Right lung (tissue), 10 donors: ENCODE measurements around the gene MED28. TPM values are rescaled to one million over a fixed set of nuclear protein-coding genes. Genes with fewer than 3 reads are reported as not detected.
"Not testable (repeated sequence)": the region's sequence is repeated elsewhere in the genome, so short reads cannot be mapped to it uniquely, and the experiment has no call there.

Source experiments
- DNase-seq, 2 donors: peaks; one replicate each; pipeline ENCODE4 v3.0.0-alpha.2; 2013
- long read RNA-seq, 8 donors: transcript quantifications; one replicate each; lab custom pipeline, GENCODE V29; 2026
- polyA plus RNA-seq, 5 donors: library from polyadenylated mRNA; unstranded; fragments of 120-200 nt; gene quantifications; one replicate each; pipeline versions ENCODE4 v1.2.1 to v1.2.3, GENCODE V29; 2013; ENCODE audit warnings: inconsistent platforms in 1 of 5, low replicate concordance in 1 of 5; ENCODE audit not compliant: insufficient read length in 5 of 5, insufficient read depth in 1 of 5

The MED28 gene, protein sequence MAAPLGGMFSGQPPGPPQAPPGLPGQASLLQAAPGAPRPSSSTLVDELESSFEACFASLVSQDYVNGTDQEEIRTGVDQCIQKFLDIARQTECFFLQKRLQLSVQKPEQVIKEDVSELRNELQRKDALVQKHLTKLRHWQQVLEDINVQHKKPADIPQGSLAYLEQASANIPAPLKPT
- 10 to 100 TPM; 56.8 to 82.7 (median 69.3) TPM for polyA plus RNA-seq
- long read RNA-seq, donor 1, full-length matches to known transcripts: 58 of 58 reads
- long read RNA-seq, donor 1, partial matches to known transcripts: 0 of 58 reads
- long read RNA-seq, donor 1, other reads (novel, unspliced or antisense): 0 of 58 reads
- long read RNA-seq, donor 2, full-length matches to known transcripts: 33 of 33 reads
- long read RNA-seq, donor 2, partial matches to known transcripts: 0 of 33 reads
- long read RNA-seq, donor 2, other reads (novel, unspliced or antisense): 0 of 33 reads
- long read RNA-seq, donor 3, full-length matches to known transcripts: 42 of 42 reads
- long read RNA-seq, donor 3, partial matches to known transcripts: 0 of 42 reads
- long read RNA-seq, donor 3, other reads (novel, unspliced or antisense): 0 of 42 reads
- long read RNA-seq, donor 4, full-length matches to known transcripts: 31 of 31 reads
- long read RNA-seq, donor 4, partial matches to known transcripts: 0 of 31 reads
- long read RNA-seq, donor 4, other reads (novel, unspliced or antisense): 0 of 31 reads
- long read RNA-seq, donor 5, full-length matches to known transcripts: 57 of 73 reads
- long read RNA-seq, donor 5, partial matches to known transcripts: 16 of 73 reads
- long read RNA-seq, donor 5, other reads (novel, unspliced or antisense): 0 of 73 reads
- long read RNA-seq, donor 6, full-length matches to known transcripts: 71 of 71 reads
- long read RNA-seq, donor 6, partial matches to known transcripts: 0 of 71 reads
- long read RNA-seq, donor 6, other reads (novel, unspliced or antisense): 0 of 71 reads
- long read RNA-seq, donor 7, full-length matches to known transcripts: 44 of 44 reads
- long read RNA-seq, donor 7, partial matches to known transcripts: 0 of 44 reads
- long read RNA-seq, donor 7, other reads (novel, unspliced or antisense): 0 of 44 reads
- long read RNA-seq, donor 8, full-length matches to known transcripts: 12 of 12 reads
- long read RNA-seq, donor 8, partial matches to known transcripts: 0 of 12 reads
- long read RNA-seq, donor 8, other reads (novel, unspliced or antisense): 0 of 12 reads

DNA sequence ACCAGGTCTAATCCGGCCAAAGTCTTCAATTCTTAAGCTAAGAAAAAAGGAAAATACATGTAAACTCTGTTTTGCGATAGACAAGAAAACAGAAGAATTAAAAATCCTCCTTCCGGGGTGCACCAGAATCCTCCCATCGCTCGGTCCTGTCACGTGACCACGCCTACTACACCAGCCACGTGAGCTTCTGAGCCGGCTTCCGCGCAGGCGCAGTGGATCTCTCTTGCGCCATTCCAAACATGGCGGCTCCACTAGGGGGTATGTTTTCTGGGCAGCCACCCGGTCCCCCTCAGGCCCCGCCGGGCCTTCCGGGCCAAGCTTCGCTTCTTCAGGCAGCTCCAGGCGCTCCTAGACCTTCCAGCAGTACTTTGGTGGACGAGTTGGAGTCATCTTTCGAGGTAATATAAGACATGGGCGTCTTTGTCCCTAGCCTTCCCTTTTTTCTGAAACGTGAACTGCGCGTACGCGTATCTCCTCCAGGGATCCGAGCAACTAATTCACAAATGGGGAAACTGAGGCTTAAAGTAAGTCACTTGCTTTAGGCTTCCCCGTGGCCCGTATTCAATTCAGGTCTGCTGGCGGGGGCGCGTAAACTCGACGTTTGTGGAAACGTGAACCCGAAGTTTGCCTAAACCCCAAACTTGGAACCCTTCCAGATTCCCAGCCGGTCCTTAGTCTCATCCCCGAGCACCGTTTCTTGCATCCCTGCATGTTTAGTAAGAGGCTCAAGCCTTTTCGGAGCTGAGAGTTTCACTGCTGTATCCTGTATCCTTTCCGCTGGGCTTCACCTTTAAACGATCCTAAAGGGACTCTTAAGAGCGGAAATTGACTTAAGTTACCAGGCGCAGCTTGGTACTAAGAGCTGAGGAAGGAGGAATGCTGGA lies at the start of gene MED28:
Gene MED28 (plus strand): TSS at position 226 of the 884 bp plus-strand sequence. CDS start 14 bp downstream, at position 240.
- peak; percentile 92 to 95 for DNase-seq

DNA sequence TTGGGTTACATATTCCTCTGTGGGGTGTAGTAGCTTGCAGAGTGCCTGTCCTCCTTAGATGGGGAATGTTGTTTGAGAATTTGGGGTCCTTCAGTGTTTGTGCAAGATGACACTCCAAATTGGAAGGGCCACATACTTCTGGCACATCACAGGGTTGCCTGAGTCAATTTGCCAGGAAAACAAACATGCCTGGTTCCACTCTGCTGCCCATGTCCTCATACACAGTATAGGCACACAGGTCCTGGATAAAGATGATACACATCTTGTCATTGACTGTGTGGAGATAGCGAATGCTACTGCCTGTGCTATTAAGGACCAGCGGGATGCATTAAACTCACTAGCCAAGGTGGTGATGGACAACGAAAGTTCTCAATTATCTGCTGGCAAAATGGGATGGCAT lies 48.6 kb upstream of the MED28 start:
- no peak for DNase-seq

DNA sequence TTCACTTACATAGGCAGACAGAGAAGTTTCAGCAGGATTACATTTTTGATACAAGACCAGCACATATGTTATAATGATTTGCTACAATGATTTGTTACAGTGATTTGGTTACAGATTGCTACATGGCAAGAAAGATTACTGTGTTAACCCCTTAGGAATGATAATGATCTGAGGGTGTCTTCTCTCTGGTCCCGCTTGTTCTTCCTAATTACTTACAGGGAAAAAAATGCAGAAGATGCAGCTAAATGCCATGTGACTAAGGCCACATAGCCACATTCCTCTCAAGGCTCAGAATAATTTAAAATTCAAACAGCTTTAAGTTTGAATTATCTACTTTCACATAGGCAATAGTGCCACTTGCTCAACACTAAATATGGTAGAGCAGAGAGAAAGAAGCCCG lies 47.2 kb upstream of the MED28 start:
- no peak for DNase-seq

DNA sequence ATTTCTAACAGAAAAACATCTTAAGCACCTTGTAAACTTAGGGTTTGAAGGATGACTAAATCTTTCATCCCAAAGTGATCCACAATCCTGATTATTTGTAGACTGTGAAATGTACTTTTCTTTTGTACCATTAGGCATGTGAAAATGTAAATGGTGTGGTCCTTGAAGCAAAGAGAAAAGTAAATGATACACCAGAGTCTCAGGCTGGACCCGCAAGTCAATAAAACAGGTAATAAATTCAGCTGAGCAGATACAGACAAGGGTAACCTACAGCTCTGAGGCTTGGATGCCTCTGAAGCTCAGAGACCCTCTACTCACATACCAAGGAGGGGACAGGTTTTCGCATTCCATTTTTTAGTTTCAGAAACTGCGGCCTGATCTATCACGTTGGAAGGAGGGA lies 40.2 kb upstream of the MED28 start:
- no peak for DNase-seq

DNA sequence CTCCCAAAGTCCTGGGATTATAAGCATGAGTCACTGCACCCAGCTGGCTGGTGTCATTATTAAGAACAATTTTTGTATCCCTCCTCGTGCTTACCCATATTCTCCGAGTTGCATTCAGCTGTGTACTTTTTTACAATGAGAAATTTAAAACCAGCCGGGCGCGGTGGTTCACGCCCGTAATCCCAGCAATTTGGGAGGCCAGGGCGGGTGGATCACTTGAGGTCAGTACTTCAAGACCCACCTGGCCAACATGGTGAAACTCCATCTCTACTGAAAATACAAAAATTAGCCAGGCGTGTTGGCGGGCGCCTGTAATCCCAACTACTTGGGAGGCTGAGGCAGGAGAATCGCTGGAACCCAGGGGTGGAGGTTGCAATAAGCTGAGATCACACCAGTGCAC lies 39.3 kb upstream of the MED28 start:
- DNase-seq: not testable (repeated sequence)

DNA sequence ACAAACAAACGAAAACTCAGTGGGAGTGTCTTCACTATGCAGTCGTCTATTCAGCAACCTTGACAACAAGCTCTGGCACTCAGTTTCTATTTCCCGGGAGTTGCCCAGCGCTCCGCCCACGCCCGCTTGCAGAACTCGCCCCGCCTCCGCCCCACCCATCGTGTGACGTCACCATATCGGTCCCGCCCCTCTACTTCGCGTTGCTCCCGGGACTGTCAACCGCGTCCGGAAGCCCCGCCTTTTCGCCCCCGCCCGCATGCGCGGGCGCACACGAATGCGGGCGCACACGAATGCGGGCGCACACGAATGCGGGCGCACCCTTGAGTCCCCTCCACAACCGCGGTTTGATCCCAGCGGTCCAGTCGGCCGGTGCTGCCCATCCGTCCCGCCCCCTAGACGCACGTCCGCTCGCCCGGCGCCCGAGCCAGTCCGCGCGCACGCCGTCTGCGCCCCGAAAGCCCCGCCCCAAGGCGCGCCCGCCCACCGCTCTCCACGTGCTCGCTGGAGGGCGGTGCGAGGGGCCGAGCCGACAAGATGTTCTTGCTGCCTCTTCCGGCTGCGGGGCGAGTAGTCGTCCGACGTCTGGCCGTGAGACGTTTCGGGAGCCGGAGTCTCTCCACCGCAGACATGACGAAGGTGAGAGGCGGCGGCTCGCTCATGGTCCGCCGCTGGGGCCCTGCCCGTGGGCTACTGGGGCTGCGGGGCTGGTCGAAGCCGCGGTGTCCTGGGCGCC lies 37.3 kb upstream of the MED28 start, which contains the start of gene LAP3:
Gene LAP3 (plus strand): TSS at position 267 of the 733 bp plus-strand sequence. CDS start 268 bp downstream, at position 535.
- DNase-seq: peak; percentile 96 to 98

DNA sequence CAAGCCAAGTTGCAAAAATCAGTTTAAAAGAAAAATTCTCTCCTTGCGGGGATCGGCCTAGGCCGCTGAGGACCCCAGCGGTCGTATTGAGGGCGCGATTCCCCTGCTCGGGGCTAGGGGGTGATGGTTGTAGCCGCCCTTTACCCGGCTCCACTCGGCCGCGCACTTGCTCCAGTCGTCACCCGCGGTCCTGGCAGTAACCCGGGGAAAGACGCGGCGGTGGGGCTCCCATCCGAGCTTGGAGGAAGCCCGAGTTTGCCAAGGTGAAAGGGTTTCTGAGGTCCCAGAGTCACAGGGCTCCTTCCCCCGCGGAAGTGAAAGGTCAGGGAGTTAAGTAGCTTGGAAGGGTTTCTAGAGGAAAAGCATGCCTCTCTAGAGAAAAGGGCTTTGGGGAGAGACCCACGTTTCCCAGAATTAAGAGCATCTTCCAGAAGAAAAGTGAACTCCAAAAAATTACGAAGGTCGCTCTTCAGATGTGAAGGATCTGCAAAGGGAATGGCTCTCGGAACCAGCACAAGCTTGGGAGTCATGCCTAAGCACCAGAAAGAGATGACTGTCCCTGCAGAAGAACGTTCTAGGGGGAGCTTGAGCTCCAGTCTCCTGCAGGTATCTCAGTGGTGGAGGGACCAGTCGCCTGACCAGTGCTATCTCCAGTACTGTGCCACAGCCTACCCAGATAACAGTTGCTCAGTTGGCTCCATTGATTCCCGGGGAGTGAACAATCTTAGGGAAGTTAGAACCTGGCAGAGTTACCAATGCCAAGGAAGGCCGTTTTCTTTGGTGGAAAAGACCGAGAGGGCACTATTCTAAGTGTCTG lies 36.6 kb upstream of the MED28 start:
- peak in 1 of 2 donors; percentile 6 for DNase-seq

DNA sequence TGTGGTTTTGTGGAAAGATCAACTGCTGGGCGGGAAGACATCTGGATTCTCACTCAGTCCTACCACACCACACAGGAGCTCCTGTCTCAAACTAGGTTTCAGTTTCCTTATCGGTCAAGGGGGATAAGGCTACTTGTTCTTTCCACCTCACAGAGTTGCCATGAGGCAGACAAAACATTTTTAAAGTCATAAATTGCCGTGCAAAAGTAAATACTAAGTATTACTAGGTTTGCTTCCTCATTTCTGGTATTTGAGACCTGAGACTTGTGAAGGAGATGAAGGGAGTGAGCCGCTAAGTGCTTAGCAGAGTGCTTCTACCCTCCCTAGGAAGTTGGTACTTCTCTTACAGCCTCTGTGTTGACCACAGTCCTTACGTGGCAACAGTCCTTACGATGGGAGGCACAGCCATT lies 36.0 kb upstream of the MED28 start:
- no peak for DNase-seq

DNA sequence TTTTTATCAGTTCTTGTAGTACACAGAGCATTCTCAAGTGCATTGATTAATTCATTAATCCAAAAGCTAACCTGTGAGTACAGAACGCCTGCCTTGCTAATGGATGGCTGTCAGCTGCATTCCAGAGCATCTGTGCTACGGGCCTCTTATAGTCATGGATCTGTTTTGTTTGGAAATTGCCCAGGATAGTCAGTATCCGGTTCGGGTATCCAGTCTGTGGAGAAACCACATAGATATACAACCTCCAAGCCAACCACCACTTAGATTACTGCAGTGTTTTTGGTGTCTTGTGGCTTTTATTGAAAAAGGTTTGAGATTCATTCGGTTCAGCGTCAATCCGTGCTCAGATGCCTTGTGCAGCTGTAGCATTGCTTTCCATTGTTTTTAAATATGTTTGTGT lies 33.5 kb upstream of the MED28 start:
- DNase-seq: no peak

DNA sequence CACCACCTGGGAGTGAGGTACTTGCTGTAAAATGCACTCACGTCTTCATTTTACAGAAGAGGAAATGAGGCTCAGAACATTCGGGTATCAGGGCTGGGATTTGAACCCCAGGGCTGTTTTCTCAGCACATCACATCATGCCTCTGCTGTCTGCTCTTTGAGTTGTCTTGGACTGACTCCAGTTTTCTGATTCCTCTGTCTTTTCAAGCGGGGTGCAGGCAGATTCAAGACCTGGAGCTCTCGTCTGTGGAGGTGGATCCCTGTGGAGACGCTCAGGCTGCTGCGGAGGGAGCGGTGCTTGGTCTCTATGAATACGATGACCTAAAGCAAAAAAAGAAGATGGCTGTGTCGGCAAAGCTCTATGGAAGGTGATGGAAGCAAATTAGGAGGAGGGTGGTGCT lies 31.2 kb upstream of the MED28 start:
- DNase-seq: no peak

DNA sequence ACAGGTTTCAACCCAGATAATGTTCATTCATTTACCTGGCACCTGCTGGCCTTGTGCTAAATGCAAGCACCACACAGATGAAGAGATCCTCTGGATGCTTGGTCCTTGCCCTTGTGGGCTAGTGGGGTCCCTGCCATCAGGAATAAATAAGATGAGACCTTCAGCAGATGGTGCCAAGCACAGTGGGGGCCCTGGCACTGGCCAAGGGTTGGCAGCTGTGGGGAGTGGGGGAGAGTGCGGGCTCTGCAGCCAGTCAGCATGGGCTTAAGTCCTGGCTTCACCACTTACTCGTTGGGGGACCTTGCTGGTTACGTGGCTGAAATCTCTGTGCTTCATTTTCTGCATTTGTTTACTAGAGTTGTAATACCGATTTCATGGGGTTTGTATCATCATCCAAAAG lies 30.5 kb upstream of the MED28 start:
- no peak for DNase-seq

DNA sequence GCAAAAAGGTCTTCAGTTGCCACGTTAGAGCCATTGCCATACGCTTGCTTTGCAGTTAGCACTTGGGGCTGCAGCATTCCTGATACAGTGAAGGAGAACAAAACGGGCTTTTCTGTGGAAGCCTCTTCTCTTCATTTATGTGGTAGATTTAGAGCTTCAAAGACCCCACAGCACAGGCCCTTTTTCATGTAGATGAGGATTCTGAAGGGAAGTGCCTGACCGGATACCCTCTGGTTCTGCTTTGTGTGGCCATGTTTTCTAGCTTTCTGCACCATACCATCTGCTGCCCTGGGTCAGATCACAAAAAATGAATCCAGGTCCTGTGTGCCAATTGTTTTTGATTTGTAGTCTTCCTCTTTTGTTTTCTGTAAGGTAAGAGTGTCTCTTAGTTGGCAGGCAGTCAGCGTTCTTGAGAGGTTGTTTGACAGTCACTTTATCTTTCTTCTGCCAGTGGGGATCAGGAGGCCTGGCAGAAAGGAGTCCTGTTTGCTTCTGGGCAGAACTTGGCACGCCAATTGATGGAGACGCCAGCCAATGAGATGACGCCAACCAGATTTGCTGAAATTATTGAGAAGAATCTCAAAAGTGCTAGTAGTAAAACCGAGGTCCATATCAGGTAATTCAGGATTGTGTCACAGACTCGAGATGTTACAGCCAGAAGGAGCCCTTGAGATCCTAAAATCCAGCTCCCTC lies 29.8 kb upstream of the MED28 start:
- DNase-seq: no peak

DNA sequence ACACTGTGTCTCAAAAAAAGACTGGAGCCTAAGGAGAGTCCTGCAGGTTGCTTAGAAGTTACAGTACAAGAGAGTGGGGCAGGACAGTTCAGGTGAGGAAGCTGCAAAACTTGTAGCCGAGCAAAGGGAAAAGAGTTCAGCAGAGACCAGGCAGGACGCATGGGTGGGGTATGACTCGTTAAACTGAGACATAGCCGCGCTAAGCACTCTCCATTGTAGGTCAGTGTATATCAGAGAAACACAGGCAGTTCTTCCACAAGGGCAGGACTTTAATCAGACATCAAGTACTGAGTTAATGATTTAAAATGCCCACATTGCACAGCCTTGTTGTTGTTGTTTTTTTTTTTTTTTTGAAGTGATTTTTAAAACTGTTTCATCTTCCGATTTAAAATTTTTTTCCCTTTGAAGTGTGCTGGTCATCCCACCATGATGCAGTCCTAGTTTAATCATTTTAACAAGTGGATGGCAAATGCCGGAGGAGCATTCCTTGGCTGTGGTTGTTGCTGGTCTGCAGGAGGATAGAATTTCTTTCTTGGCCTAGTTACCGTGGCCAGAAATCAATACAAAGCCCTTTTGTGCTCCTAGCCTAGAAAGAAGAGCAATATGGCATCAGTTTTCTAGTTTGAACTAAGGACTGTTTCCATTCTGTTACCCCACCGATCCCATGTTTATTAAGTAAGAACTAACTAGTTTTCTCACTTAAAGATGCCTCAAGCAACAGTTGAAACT lies 27.2 kb upstream of the MED28 start:
- no peak for DNase-seq

DNA sequence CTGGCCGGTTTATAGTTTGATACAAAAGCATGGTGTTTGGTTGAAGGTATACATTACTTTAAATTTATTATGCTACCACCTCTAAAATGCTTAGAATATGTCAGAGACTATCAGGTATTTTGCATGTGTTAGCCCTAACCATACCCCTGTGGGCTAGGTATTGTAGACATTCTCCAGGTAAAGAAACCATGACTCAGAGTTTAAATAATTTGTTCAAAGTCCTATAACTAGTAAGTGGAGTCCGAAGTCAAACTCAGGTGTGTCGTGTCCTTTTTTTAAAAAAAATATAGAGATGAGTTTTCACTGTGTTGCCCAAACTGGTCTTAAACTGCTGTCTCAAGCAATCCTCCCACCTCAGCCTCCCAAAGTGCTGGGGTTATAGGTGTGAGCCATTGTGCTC lies 25.1 kb upstream of the MED28 start:
- no peak for DNase-seq

DNA sequence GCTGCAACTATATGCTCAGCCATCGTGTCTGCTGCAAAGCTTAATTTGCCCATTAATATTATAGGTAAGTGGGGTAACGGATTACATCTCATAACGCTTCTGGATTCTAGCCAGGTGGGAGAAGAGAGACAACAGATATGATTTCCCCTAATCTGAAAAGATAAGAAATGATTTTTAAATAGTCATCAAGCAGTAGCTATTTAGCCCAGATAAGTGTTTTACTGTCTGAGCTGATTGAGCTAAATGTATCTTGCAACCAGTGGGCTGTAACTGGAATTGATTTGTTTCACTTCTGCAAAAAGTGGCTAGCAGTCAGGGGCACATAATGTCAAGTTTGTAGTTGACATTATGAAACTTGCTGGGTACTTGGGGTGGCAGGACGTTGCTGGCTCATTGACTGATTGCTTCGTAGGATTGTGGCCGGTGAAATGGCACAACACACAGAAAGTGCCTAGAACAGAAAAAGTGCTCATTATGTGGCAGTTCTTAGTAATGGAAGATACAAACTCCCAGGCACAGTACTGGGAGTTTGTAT lies 18.9 kb upstream of the MED28 start:
- DNase-seq: no peak

DNA sequence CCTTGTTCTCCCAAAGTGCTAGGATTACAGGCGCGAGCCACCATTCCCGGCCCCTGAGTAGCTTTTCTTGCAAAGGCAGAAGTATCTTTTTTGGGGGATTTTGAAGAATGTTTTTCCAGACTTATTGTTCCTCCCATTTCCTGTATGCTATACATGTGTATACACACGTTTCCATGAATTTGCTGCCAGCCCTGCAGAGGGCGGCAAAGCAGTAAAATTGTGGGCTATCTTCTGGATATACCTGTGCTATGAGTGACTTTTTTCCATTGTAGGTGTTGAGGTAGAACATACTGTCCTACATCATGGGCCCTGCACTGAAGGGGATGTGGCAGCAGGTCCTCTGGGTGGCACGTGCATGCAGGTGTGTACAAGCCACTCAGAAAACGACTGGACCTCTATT lies 16.9 kb upstream of the MED28 start:
- DNase-seq: no peak

DNA sequence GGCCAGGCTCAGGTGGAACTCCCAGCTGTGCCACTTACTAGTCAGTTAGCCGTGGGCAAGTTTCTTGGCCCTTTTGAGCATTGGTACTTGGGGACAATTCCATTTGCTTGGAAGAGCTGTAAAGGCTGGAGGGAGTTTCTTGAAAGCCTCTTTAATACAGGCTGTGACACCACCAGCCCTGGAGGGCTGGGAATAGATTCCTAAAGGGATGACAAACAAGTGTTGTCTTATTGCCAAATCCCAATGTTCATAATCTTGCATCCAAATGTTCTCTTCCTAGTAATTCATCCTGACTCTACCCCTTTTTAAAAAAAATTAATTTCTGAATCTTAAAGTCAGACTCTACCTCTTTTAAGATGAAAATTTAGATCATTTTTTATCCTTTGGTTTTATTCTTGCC lies 14.6 kb upstream of the MED28 start:
- no peak for DNase-seq
